IMR-90 (cell line): Measurements from ENCODE around the gene DUT. TPM values are rescaled to one million over a fixed set of nuclear protein-coding genes. Genes with fewer than 3 reads are reported as not detected.

Experiments
- ATAC-seq: fragments of 200-7000 bp; cut with Tn5 transposase; 2 replicates; pipeline ENCODE4 v1.9.1; 2020; ENCODE audit warnings: low read depth, mild to moderate bottlenecking, moderate library complexity
- BruUV-seq: library from RNA; stranded (reverse); fragments of 400-500 nt; replicated peaks from 2 replicates; lab custom pipeline; 2021; lab: Mats Ljungman, UMichigan
- CTCF ChIA-PET: fragments of 300-600 bp; formaldehyde crosslinking; extraction: SDS; loops from one replicate; lab custom pipeline; 2021; ENCODE audit warnings: antibody characterized with exemption; lab: Yijun Ruan, JAX
- POLR2A ChIA-PET: fragments of 300-600 bp; sonication (Branson Sonifier 250); formaldehyde crosslinking; loops from one replicate; lab custom pipeline; 2022; ENCODE audit warnings: antibody characterized with exemption; ENCODE audit not compliant: unreplicated experiment; lab: Charles Lee
- DNase-seq: peaks from one replicate; pipeline ENCODE4 v3.0.0; 2013
- H2AFZ ChIP-seq: replicated peaks from 2 replicates; pipeline ENCODE3; 2013; ENCODE audit warnings: low read length, mild to moderate bottlenecking; ENCODE audit not compliant: poor library complexity
- H2AK5ac ChIP-seq: 2 replicates; pipeline ENCODE4 v1.6.1; 2013; ENCODE audit warnings: low read depth, low read length, inconsistent platforms
- H2AK9ac ChIP-seq: replicated peaks from 2 replicates; pipeline ENCODE3; 2013; ENCODE audit warnings: mild to moderate bottlenecking, low read depth, low read length, moderate library complexity; ENCODE audit not compliant: poor library complexity
- H2BK120ac ChIP-seq: 2 replicates; pipeline ENCODE4 v1.6.1; 2013; ENCODE audit warnings: low read depth, low read length, inconsistent platforms
- H2BK15ac ChIP-seq: 3 replicates; pipeline ENCODE4 v1.6.1; 2013; ENCODE audit warnings: low read depth, low read length, inconsistent platforms
- H2BK20ac ChIP-seq: 2 replicates; pipeline ENCODE4 v1.6.1; 2013; ENCODE audit warnings: low read depth, mild to moderate bottlenecking, inconsistent platforms, low read length, moderate library complexity
- H2BK5ac ChIP-seq: 2 replicates; pipeline ENCODE4 v1.6.1; 2013; ENCODE audit warnings: mild to moderate bottlenecking, low read depth, low read length, inconsistent platforms; ENCODE audit not compliant: poor library complexity, severe bottlenecking
- H3K14ac ChIP-seq: replicated peaks from 2 replicates; pipeline ENCODE4 v1.6.1; 2013; ENCODE audit warnings: low read depth, low read length, inconsistent platforms
- H3K18ac ChIP-seq: 2 replicates; pipeline ENCODE4 v1.6.1; 2013; ENCODE audit warnings: low read depth, low read length, control low read depth
- H3K23ac ChIP-seq: 2 replicates; pipeline ENCODE4 v1.6.1; 2013; ENCODE audit warnings: low read depth, low read length, inconsistent platforms
- H3K27ac ChIP-seq: 2 replicates; pipeline ENCODE4 v1.5.1; 2013; ENCODE audit warnings: mild to moderate bottlenecking, control low read depth, low read length; ENCODE audit not compliant: insufficient read depth
- H3K27me3 ChIP-seq: 2 replicates; pipeline ENCODE4 v1.6.1; 2013; ENCODE audit warnings: low read length; ENCODE audit not compliant: control insufficient read depth, insufficient read depth
- H3K36me3 ChIP-seq: 2 replicates; pipeline ENCODE4 v1.6.1; 2013; ENCODE audit warnings: low read length, mixed read lengths; ENCODE audit not compliant: control insufficient read depth, insufficient read depth
- H3K4ac ChIP-seq: 2 replicates; pipeline ENCODE4 v1.6.1; 2013; ENCODE audit warnings: low read depth, low read length, inconsistent platforms
- H3K4me1 ChIP-seq: 2 replicates; pipeline ENCODE4 v1.6.1; 2013; ENCODE audit warnings: low read length, mixed read lengths; ENCODE audit not compliant: control insufficient read depth, insufficient read depth
- H3K4me2 ChIP-seq: 2 replicates; pipeline ENCODE4 v1.6.1; 2013; ENCODE audit warnings: low read depth, mild to moderate bottlenecking, control low read depth, low read length, moderate library complexity
- H3K4me3 ChIP-seq: 2 replicates; pipeline ENCODE4 v1.5.1; 2013; ENCODE audit warnings: low read depth, mild to moderate bottlenecking, control low read depth, low read length, moderate library complexity; ENCODE audit not compliant: insufficient read depth
- H3K56ac ChIP-seq: 2 replicates; pipeline ENCODE4 v1.6.1; 2013; ENCODE audit warnings: low read length, inconsistent platforms; ENCODE audit not compliant: insufficient read depth; ENCODE audit errors: extremely low read depth
- H3K79me1 ChIP-seq, 2 experiments: 2 replicates each; pipeline ENCODE4 v1.6.1; 2013; ENCODE audit warnings: low read length in 2 of 2, inconsistent platforms in 1 of 2, low read depth in 1 of 2
- H3K9ac ChIP-seq: 2 replicates; pipeline ENCODE4 v1.6.1; 2013; ENCODE audit warnings: low read depth, low read length, control low read depth
- H3K9me1 ChIP-seq: 2 replicates; pipeline ENCODE4 v1.6.1; 2013; ENCODE audit warnings: low read length, inconsistent platforms; ENCODE audit not compliant: insufficient read depth
- H3K9me3 ChIP-seq: 2 replicates; pipeline ENCODE4 v1.6.1; 2013; ENCODE audit warnings: low read length; ENCODE audit not compliant: control insufficient read depth, insufficient read depth
- H4K20me1 ChIP-seq: 2 replicates; pipeline ENCODE4 v1.6.1; 2013; ENCODE audit warnings: low read length, inconsistent platforms; ENCODE audit not compliant: insufficient read depth
- H4K5ac ChIP-seq: 2 replicates; pipeline ENCODE4 v1.6.1; 2013; ENCODE audit warnings: mild to moderate bottlenecking, low read depth, low read length, control low read depth
- H4K8ac ChIP-seq, 2 experiments: 2 replicates each; pipeline ENCODE4 v1.6.1; 2013; ENCODE audit warnings: low read depth in 2 of 2, low read length in 2 of 2, control low read depth in 1 of 2, inconsistent platforms in 1 of 2
- H4K91ac ChIP-seq: 2 replicates; pipeline ENCODE4 v1.6.1; 2013; ENCODE audit warnings: low read depth, low read length, inconsistent platforms; ENCODE audit not compliant: insufficient read depth
- CEBPB ChIP-seq: IDR thresholded peaks from 2 replicates; pipeline ENCODE4 v1.6.1; 2012; ENCODE audit warnings: low read depth, low read length, improper control_type of control experiment
- CHD1 ChIP-seq: IDR thresholded peaks from 2 replicates; pipeline ENCODE4 v1.6.1; 2012; ENCODE audit warnings: low read depth, low read length, improper control_type of control experiment
- MXI1 ChIP-seq: IDR thresholded peaks from 2 replicates; pipeline ENCODE4 v1.6.1; 2012; ENCODE audit warnings: low read depth, mild to moderate bottlenecking, low read length, moderate library complexity, borderline replicate concordance
- NFE2L2 ChIP-seq: fragments of 150-350 bp; IDR thresholded peaks from 2 replicates; pipeline ENCODE4 v1.6.1; 2016; ENCODE audit warnings: low read depth, mild to moderate bottlenecking, low read length
- POLR2A ChIP-seq: IDR thresholded peaks from 2 replicates; pipeline ENCODE4 v1.6.1; 2012; ENCODE audit warnings: mild to moderate bottlenecking, low read depth, low read length
- RFX5 ChIP-seq: IDR thresholded peaks from 2 replicates; pipeline ENCODE4 v1.8.0; 2012; ENCODE audit warnings: low read depth, mild to moderate bottlenecking, low read length, moderate library complexity
- WGBS, 2 experiments: methylation state at CpG; one replicate each; pipeline versions ENCODE4 v1.1.5 to v1.1.7; 2013; ENCODE audit warnings: missing lambda C conversion rate in 2 of 2; ENCODE audit not compliant: insufficient read length in 1 of 2; ENCODE audit errors: extremely low coverage in 2 of 2; 5-methylcytosine and 5-hydroxymethylcytosine counted together
- dilution Hi-C: fragments of 300-500 bp; cut with HindIII; formaldehyde crosslinking; loops from one replicate; pipeline ENCODE4 v1.14.3; 2018; ENCODE audit warnings: low sequenced_read_pairs; ENCODE audit not compliant: unreplicated experiment
- in situ Hi-C: fragments of 300-500 bp; cut with MboI; formaldehyde crosslinking; loops from 3 replicates; pipeline ENCODE4 v1.14.3; 2019; ENCODE audit warnings: low sequenced_read_pairs, inconsistent platforms, mixed read lengths
- intact Hi-C: fragments of 100-400 bp; cut with micrococcal nuclease; formaldehyde crosslinking; loops from 2 replicates; pipeline ENCODE4 v1.10.0; 2022
- polyA plus RNA-seq, 3 experiments: library from polyadenylated mRNA; depleted of rRNA; stranded (reverse); fragments of >200 nt; gene quantifications; 2 replicates each; pipeline ENCODE4 v1.2.3, GENCODE V29; 2012; ENCODE audit warnings: low replicate concordance in 1 of 3
- total RNA-seq: library from RNA; depleted of rRNA; stranded (reverse); fragments of >200 nt; gene quantifications from 2 replicates; pipeline ENCODE4 v1.2.3, GENCODE V29; 2012
- TF ChIP-seq, protein P1 (sequence below): fragments of 150-350 bp; IDR thresholded peaks from 2 replicates; pipeline ENCODE4 v1.6.1; 2016; ENCODE audit warnings: low read depth, mild to moderate bottlenecking, low read length, moderate library complexity, borderline replicate concordance

The DUT gene
- total and polyA plus RNA-seq, 2 of the 4 experiments (the other 2 are of a cell fraction): 18.8 to 36.4 TPM

GRCh38 chr15:48354694-48355303 lies 23.6 kb downstream of the DUT start:
- Histone ChIP-seq H3K14ac (peak overlapping the region; percentile 44; the same call in 1 of the 2 replicates), H3K27me3 (no peaks in the 10 kb centered on the region), H2BK15ac (no peak overlapping the region; the same call in 2 of the 3 replicates), H2BK20ac (no peak overlapping the region), H3K4me1 (peaks cover 15% of the 10 kb centered on the region), H3K9me3 (no peaks in the 10 kb centered on the region), H3K18ac (0 out of 2 replicates have a peak overlapping the region, but pooled peaks have one; percentile 64), H2AFZ (peak overlapping the region; percentile 11), H4K91ac (no peak overlapping the region), H3K9ac (0 out of 2 replicates have a peak overlapping the region, but pooled peaks have one; percentile 36), H3K23ac (no peak overlapping the region), H2AK9ac (no peak overlapping the region), H3K79me1 (no peaks in the 10 kb centered on the region), H3K27ac (no peak overlapping the region), H3K4me3 (no peak overlapping the region), H3K36me3 (no peaks in the 10 kb centered on the region), H2BK5ac (no peak overlapping the region), H3K4ac (no peak overlapping the region), H3K9me1 (no peaks in the 10 kb centered on the region), H3K56ac (no peak overlapping the region), H2AK5ac (no peak overlapping the region), H4K8ac (peak overlapping the region in 1 of 2 experiments; percentile 29; a peak in 1 of 4 replicates), H4K20me1 (no peaks in the 10 kb centered on the region), H3K4me2 (peak overlapping the region; percentile 48; the same call in 1 of the 2 replicates), H2BK120ac (no peak overlapping the region), H4K5ac (no peak overlapping the region)
- POLR2A ChIA-PET: no interaction called here
- in situ Hi-C loops: loop anchor here (25.0 kb wide), 1 partner anchor 608 kb away; the partner anchor contains the start of gene SHC4
- CTCF ChIA-PET: interaction anchor here (0.5 kb wide), 1 partner anchor 48 kb away, joined by 6 read pairs; no protein-coding TSS in a partner anchor
- dilution Hi-C loops: no loop called here
- TF ChIP-seq CEBPB (no peak), CHD1 (no peak), MXI1 (no peak), POLR2A (no peak), RFX5 (no peak), NFE2L2 (no peak)
- TF ChIP-seq, protein P1, sequence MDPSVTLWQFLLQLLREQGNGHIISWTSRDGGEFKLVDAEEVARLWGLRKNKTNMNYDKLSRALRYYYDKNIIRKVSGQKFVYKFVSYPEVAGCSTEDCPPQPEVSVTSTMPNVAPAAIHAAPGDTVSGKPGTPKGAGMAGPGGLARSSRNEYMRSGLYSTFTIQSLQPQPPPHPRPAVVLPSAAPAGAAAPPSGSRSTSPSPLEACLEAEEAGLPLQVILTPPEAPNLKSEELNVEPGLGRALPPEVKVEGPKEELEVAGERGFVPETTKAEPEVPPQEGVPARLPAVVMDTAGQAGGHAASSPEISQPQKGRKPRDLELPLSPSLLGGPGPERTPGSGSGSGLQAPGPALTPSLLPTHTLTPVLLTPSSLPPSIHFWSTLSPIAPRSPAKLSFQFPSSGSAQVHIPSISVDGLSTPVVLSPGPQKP: no peak
- intact Hi-C loops: loop anchor here (5.0 to 10.0 kb wide), 4 partner anchors 58 to 448 kb away; no protein-coding TSS in a partner anchor
- DNase-seq (peak; percentile 19), ATAC-seq (peak; percentile 21; the same call in 1 of the 2 replicates)
- no TSS peak for BruUV-seq
- WGBS, 2 experiments: 40% methylated on average over 1 of the region's 9 CpGs; no CpG with 5 or more reads in 1 of the 2 experiments
